HG03064 (cell line): ENCODE data around the gene EPAS1.
"Not testable (repeated sequence)": the region's sequence is repeated elsewhere in the genome, so short reads cannot be mapped to it uniquely, and the experiment has no call there.

Source experiments
- ATAC-seq: cut with Tn5 transposase; IDR thresholded peaks from one replicate; pipeline ENCODE4 v1.9.1; 2021; ENCODE audit warnings: low read depth; ENCODE audit not compliant: unreplicated experiment

The EPAS1 gene

GRCh38 chr2:46393865-46394264 is 96.7 kb downstream of the EPAS1 start:
- no peak for ATAC-seq

- no peak for ATAC-seq
These were observed 97.7 kb downstream of the EPAS1 start for GRCh38 chr2:46394649-46395510.

- not testable (repeated sequence) for ATAC-seq
These were observed 98.5 kb downstream of the EPAS1 start for GRCh38 chr2:46395730-46396129.

- ATAC-seq, result no peak
These were observed 102.8 kb downstream of the EPAS1 start for GRCh38 chr2:46400016-46400415.

GRCh38 chr2:46402874-46403273 is 105.7 kb downstream of the EPAS1 start:
- ATAC-seq, result no peak

- ATAC-seq, result no peak
These were observed 107.1 kb downstream of the EPAS1 start for GRCh38 chr2:46404181-46404759.

GRCh38 chr2:46407852-46408455 is 110.7 kb downstream of the EPAS1 start:
- ATAC-seq, result no peak

- no peak for ATAC-seq
These were observed 112.5 kb downstream of the EPAS1 start for GRCh38 chr2:46409756-46410155.

GRCh38 chr2:46410273-46411244 is 113.4 kb downstream of the EPAS1 start:
- ATAC-seq, result no peak

- no peak for ATAC-seq
These were observed 114.0 kb downstream of the EPAS1 start for GRCh38 chr2:46411245-46411641.

GRCh38 chr2:46411985-46412384 is 114.8 kb downstream of the EPAS1 start:
- no peak for ATAC-seq

- ATAC-seq, result no peak
These were observed 115.9 kb downstream of the EPAS1 start for GRCh38 chr2:46413111-46413510.

- no peak for ATAC-seq
These were observed 116.4 kb downstream of the EPAS1 start for GRCh38 chr2:46413631-46414030.

- ATAC-seq, result no peak
These were observed 117.5 kb downstream of the EPAS1 start for GRCh38 chr2:46414701-46415100.

- no peak for ATAC-seq
These were observed 119.1 kb downstream of the EPAS1 start for GRCh38 chr2:46416280-46416679.

- no peak for ATAC-seq
These were observed 119.7 kb downstream of the EPAS1 start for GRCh38 chr2:46416739-46417403.

GRCh38 chr2:46420945-46421344 is 123.7 kb downstream of the EPAS1 start:
- no peak for ATAC-seq

GRCh38 chr2:46421361-46421760 is 124.2 kb downstream of the EPAS1 start:
- ATAC-seq, result no peak

GRCh38 chr2:46422717-46423394 is 125.6 kb downstream of the EPAS1 start:
- ATAC-seq, result no peak
